Suprapubic skin (tissue), 4 donors: Measurements from ENCODE around the gene SASH1. TPM values are rescaled to one million over a fixed set of nuclear protein-coding genes. Genes with fewer than 3 reads are reported as not detected.

Experiments used
- DNase-seq, 2 donors: peaks; one replicate each; pipeline ENCODE4 v3.0.0-alpha.2; 2019; ENCODE audit warnings: low spot score in 2 of 2
- H3K27ac ChIP-seq: fragments of 200-600 bp; sonication (generic); one replicate; pipeline ENCODE4 v1.5.1; 2019
- H3K27me3 ChIP-seq: fragments of 200-600 bp; sonication (generic); one replicate; pipeline ENCODE4 v1.5.1; 2019
- H3K36me3 ChIP-seq: fragments of 200-600 bp; sonication (generic); one replicate; pipeline ENCODE4 v1.5.1; 2019
- H3K4me1 ChIP-seq: fragments of 200-600 bp; sonication (generic); one replicate; pipeline ENCODE4 v1.5.1; 2019
- H3K4me3 ChIP-seq: fragments of 200-600 bp; sonication (generic); one replicate; pipeline ENCODE4 v1.5.1; 2019; ENCODE audit warnings: mild to moderate bottlenecking
- H3K9me3 ChIP-seq: fragments of 200-600 bp; sonication (generic); one replicate; pipeline ENCODE4 v1.5.1; 2019
- CTCF ChIP-seq, 2 donors: fragments of 200-600 bp in 1 of 2; fragments of 450-650 bp in 1 of 2; sonication (generic) in 1 of 2; IDR thresholded peaks; one replicate each; pipeline ENCODE4 v1.5.1; 2016 to 2019; ENCODE audit warnings: antibody characterized with exemption in 2 of 2, mild to moderate bottlenecking in 1 of 2, moderate library complexity in 1 of 2
- EP300 ChIP-seq: sonication (generic); formaldehyde crosslinking; IDR thresholded peaks from one replicate; pipeline ENCODE4 v1.6.1; 2017; ENCODE audit warnings: antibody characterized with exemption
- POLR2A ChIP-seq, 2 donors: fragments of 450-650 bp; IDR thresholded peaks; one replicate each; pipeline ENCODE4 v1.6.1; 2017; ENCODE audit warnings: antibody characterized with exemption in 2 of 2, mild to moderate bottlenecking in 2 of 2, moderate library complexity in 2 of 2
- POLR2AphosphoS5 ChIP-seq, 3 donors: sonication (generic); formaldehyde crosslinking; IDR thresholded peaks; one replicate each; pipeline ENCODE4 v1.6.1; 2017; ENCODE audit warnings: antibody characterized with exemption in 3 of 3
- WGBS: methylation state at CpG from one replicate; pipeline ENCODE4 v1.1.5; 2018; 5-methylcytosine and 5-hydroxymethylcytosine counted together
- total RNA-seq, 4 donors: library from RNA; depleted of rRNA; stranded (reverse); fragments of >200 nt; gene quantifications; one replicate each; pipeline ENCODE4 v1.1.0, GENCODE V29; 2016

SASH1 gene
- total RNA-seq, 4 donors from 2014 or later, result 59.1 to 139 (median 77.1) TPM

GRCh38 chr6:148590883-148591282 lies 248.2 kb downstream of the SASH1 start:
- 87% methylated on average over 6 of the region's 6 CpGs for WGBS
- no peak overlapping the region for H3K27ac ChIP-seq
- H3K36me3 ChIP-seq, result no peaks in the 10 kb centered on the region
- H3K4me1 ChIP-seq, result peaks cover 6% of the 10 kb centered on the region
- no peak for TF ChIP-seq POLR2AphosphoS5 (IDR thresholded peaks at IDR 0.05)
- TF ChIP-seq CTCF (IDR thresholded peaks at IDR 0.05), result no peak
- TF ChIP-seq POLR2A (IDR thresholded peaks at IDR 0.05), result no peak
- no peak for TF ChIP-seq EP300
- DNase-seq, result no peak
- H3K4me3 ChIP-seq, result no peak overlapping the region
- H3K9me3 ChIP-seq, result no peaks in the 10 kb centered on the region
- H3K27me3 ChIP-seq, result no peaks in the 10 kb centered on the region

- Histone ChIP-seq H3K27ac (no peak overlapping the region), H3K4me3 (no peak overlapping the region), H3K9me3 (no peaks in the 10 kb centered on the region), H3K4me1 (peaks cover 6% of the 10 kb centered on the region), H3K36me3 (no peaks in the 10 kb centered on the region), H3K27me3 (no peaks in the 10 kb centered on the region)
- TF ChIP-seq EP300 (no peak), POLR2AphosphoS5 (IDR thresholded peaks at IDR 0.05) (no peak), CTCF (IDR thresholded peaks at IDR 0.05) (no peak), POLR2A (IDR thresholded peaks at IDR 0.05) (no peak)
- no peak for DNase-seq
These were observed 249.0 kb downstream of the SASH1 start for GRCh38 chr6:148591656-148592055.

- DNase-seq, result no peak
- Histone ChIP-seq H3K36me3 (no peaks in the 10 kb centered on the region), H3K9me3 (no peaks in the 10 kb centered on the region), H3K4me3 (no peak overlapping the region), H3K27me3 (no peaks in the 10 kb centered on the region), H3K4me1 (peaks cover 6% of the 10 kb centered on the region), H3K27ac (peak overlapping the region; percentile 82)
- TF ChIP-seq POLR2AphosphoS5 (IDR thresholded peaks at IDR 0.05) (no peak), EP300 (no peak), CTCF (IDR thresholded peaks at IDR 0.05) (no peak)
- 64% methylated on average over 16 of the region's 16 CpGs for WGBS
These were observed 250.6 kb downstream of the SASH1 start for GRCh38 chr6:148593130-148593812.

- no peaks in the 10 kb centered on the region for H3K36me3 ChIP-seq
- TF ChIP-seq CTCF (IDR thresholded peaks at IDR 0.05) (no peak), POLR2AphosphoS5 (IDR thresholded peaks at IDR 0.05) (no peak), EP300 (no peak), POLR2A (IDR thresholded peaks at IDR 0.05) (no peak)
- no peaks in the 10 kb centered on the region for H3K27me3 ChIP-seq
- no peak overlapping the region for H3K4me3 ChIP-seq
- peaks cover 6% of the 10 kb centered on the region for H3K4me1 ChIP-seq
- WGBS, result 66% methylated on average over 6 of the region's 6 CpGs
- no peak for DNase-seq
- peak overlapping the region; percentile 82 for H3K27ac ChIP-seq
- no peaks in the 10 kb centered on the region for H3K9me3 ChIP-seq
These were observed 251.2 kb downstream of the SASH1 start for GRCh38 chr6:148593813-148594170.

GRCh38 chr6:148595550-148595949 lies 252.9 kb downstream of the SASH1 start:
- peaks cover 6% of the 10 kb centered on the region for H3K4me1 ChIP-seq
- 88% methylated on average over 6 of the region's 6 CpGs for WGBS
- H3K27ac ChIP-seq, result no peak overlapping the region
- no peaks in the 10 kb centered on the region for H3K27me3 ChIP-seq
- TF ChIP-seq POLR2AphosphoS5 (IDR thresholded peaks at IDR 0.05) (no peak), POLR2A (IDR thresholded peaks at IDR 0.05) (no peak)
- no peak for DNase-seq
- H3K36me3 ChIP-seq, result no peaks in the 10 kb centered on the region
- H3K4me3 ChIP-seq, result no peak overlapping the region
- H3K9me3 ChIP-seq, result no peaks in the 10 kb centered on the region
